ENCODE measurements around the gene PHKA1.

PHKA1 gene

GRCh38 chrX:72572248-72573157 lies 141.6 kb downstream of the PHKA1 start, which contains the start of gene HDAC8:
HDAC8 (minus strand) TSS chrX:72572843; CDS start chrX:72572761, 82 bp downstream.
- Histone ChIP-seq H3K27me3 (ENCODE audit: control insufficient read depth, low read length) (no peaks in the 10 kb centered on the region), H4K20me1 (ENCODE audit: control insufficient read depth, insufficient read depth, low read depth, low read length) (no peaks in the 10 kb centered on the region), H3K9me2 (replicated peaks; ENCODE audit: control insufficient read depth, low read length) (no peaks in the 10 kb centered on the region), H3K4me2 (ENCODE audit: low read length) (peak within 1 kb of the TSS; percentile 57), H3K4me3 (ENCODE audit: low read length) (peak within 1 kb of the TSS; percentile 96), H3K27ac (ENCODE audit: low read depth, low read length) (peak within 1 kb of the TSS; percentile 24; the same call in 1 of the 2 replicates), H3K36me3 (ENCODE audit: control insufficient read depth, low read length) (peaks cover 15% of the 10 kb centered on the region), H3K79me2 (ENCODE audit: control insufficient read depth, low read length) (peaks cover 10% of the 10 kb centered on the region), H3F3A (ENCODE audit: control insufficient read depth, insufficient read depth) (no peaks in the 10 kb centered on the region), H3K4me1 (ENCODE audit: control insufficient read depth, low read length) (no peaks in the 10 kb centered on the region), H3K9me3 (ENCODE audit: control insufficient read depth, insufficient read depth, low read length) (no peaks in the 10 kb centered on the region)
- TF ChIP-seq, protein P1, sequence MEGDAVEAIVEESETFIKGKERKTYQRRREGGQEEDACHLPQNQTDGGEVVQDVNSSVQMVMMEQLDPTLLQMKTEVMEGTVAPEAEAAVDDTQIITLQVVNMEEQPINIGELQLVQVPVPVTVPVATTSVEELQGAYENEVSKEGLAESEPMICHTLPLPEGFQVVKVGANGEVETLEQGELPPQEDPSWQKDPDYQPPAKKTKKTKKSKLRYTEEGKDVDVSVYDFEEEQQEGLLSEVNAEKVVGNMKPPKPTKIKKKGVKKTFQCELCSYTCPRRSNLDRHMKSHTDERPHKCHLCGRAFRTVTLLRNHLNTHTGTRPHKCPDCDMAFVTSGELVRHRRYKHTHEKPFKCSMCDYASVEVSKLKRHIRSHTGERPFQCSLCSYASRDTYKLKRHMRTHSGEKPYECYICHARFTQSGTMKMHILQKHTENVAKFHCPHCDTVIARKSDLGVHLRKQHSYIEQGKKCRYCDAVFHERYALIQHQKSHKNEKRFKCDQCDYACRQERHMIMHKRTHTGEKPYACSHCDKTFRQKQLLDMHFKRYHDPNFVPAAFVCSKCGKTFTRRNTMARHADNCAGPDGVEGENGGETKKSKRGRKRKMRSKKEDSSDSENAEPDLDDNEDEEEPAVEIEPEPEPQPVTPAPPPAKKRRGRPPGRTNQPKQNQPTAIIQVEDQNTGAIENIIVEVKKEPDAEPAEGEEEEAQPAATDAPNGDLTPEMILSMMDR (IDR thresholded peaks at IDR 0.05; ENCODE audit: low read depth, low read length, poor library complexity, severe bottlenecking), result no peak
- no peak for TF ChIP-seq EZH2phosphoT487 (IDR thresholded peaks at IDR 0.05; ENCODE audit: borderline replicate concordance, low read length)

DNA sequence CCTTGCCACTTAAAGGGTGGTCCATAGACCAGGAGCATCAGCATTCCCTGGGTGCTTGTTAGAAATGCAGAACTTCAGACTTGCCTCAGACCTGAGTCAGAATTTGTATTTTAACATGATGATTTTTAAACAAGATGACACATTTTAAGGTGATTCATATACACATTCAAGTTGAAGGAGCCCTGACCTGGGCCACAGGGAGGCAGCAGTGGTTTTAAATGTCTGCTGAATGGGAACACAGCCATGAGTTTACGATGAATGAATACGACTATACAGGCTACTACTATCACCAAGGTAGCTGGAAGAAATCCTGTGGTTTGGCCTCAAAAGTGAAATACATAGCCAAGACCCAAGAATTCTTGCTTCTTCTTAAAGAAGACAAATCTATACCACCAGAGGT lies 144.3 kb downstream of the PHKA1 start:
- Histone ChIP-seq H3K4me3 (ENCODE audit: low read length) (no peak overlapping the region), H3K9me2 (replicated peaks; ENCODE audit: control insufficient read depth, low read length) (no peaks in the 10 kb centered on the region), H3K4me2 (ENCODE audit: low read length) (no peak overlapping the region), H3K9me3 (ENCODE audit: control insufficient read depth, insufficient read depth, low read length) (no peaks in the 10 kb centered on the region), H3K36me3 (ENCODE audit: control insufficient read depth, low read length) (peaks cover 18% of the 10 kb centered on the region), H3F3A (ENCODE audit: control insufficient read depth, insufficient read depth) (no peaks in the 10 kb centered on the region), H3K27ac (ENCODE audit: low read depth, low read length) (no peak overlapping the region), H3K4me1 (ENCODE audit: control insufficient read depth, low read length) (no peaks in the 10 kb centered on the region), H4K20me1 (ENCODE audit: control insufficient read depth, insufficient read depth, low read depth, low read length) (no peaks in the 10 kb centered on the region), H3K79me2 (ENCODE audit: control insufficient read depth, low read length) (peaks cover 10% of the 10 kb centered on the region), H3K27me3 (ENCODE audit: control insufficient read depth, low read length) (no peaks in the 10 kb centered on the region)
- no peak for TF ChIP-seq EZH2phosphoT487 (IDR thresholded peaks at IDR 0.05; ENCODE audit: borderline replicate concordance, low read length)
- TF ChIP-seq, protein P1 (IDR thresholded peaks at IDR 0.05; ENCODE audit: low read depth, low read length, poor library complexity, severe bottlenecking), result no peak

- no peaks in the 10 kb centered on the region for H3K9me2 ChIP-seq (replicated peaks; ENCODE audit: control insufficient read depth, low read length)
- peaks cover 10% of the 10 kb centered on the region for H3K79me2 ChIP-seq (ENCODE audit: control insufficient read depth, low read length)
- H3K9me3 ChIP-seq (ENCODE audit: control insufficient read depth, insufficient read depth, low read length), result no peaks in the 10 kb centered on the region
- peaks cover 18% of the 10 kb centered on the region for H3K36me3 ChIP-seq (ENCODE audit: control insufficient read depth, low read length)
- H3K27me3 ChIP-seq (ENCODE audit: control insufficient read depth, low read length), result no peaks in the 10 kb centered on the region
- H3K4me2 ChIP-seq (ENCODE audit: low read length), result no peak overlapping the region
- no peaks in the 10 kb centered on the region for H3F3A ChIP-seq (ENCODE audit: control insufficient read depth, insufficient read depth)
- H4K20me1 ChIP-seq (ENCODE audit: control insufficient read depth, insufficient read depth, low read depth, low read length), result no peaks in the 10 kb centered on the region
- H3K27ac ChIP-seq (ENCODE audit: low read depth, low read length), result no peak overlapping the region
- no peak overlapping the region for H3K4me3 ChIP-seq (ENCODE audit: low read length)
- H3K4me1 ChIP-seq (ENCODE audit: control insufficient read depth, low read length), result no peaks in the 10 kb centered on the region
- no peak for TF ChIP-seq EZH2phosphoT487 (IDR thresholded peaks at IDR 0.05; ENCODE audit: borderline replicate concordance, low read length)
- TF ChIP-seq, protein P1 (IDR thresholded peaks at IDR 0.05; ENCODE audit: low read depth, low read length, poor library complexity, severe bottlenecking), result no peak
Observed at GRCh38 chrX:72568406-72569092, 145.6 kb downstream of the PHKA1 start.
